AG04449 (cell line): Measurements from ENCODE around the gene SLF2.

ENCODE experiments used
- CTCF ChIA-PET: fragments of 350-600 bp; formaldehyde crosslinking; extraction: SDS; loops from one replicate; lab custom pipeline; 2021; ENCODE audit warnings: antibody characterized with exemption; lab: Yijun Ruan, JAX
- POLR2A ChIA-PET: fragments of 400-600, 350-600 bp; formaldehyde crosslinking; extraction: SDS; loops from one replicate; lab custom pipeline; 2020; ENCODE audit warnings: antibody characterized with exemption, inconsistent platforms; lab: Yijun Ruan, JAX
- DNase-seq: peaks from one replicate; pipeline ENCODE4 v3.0.0-alpha.2; 2010; ENCODE audit warnings: low read depth, low spot score
- H3K4me3 ChIP-seq: 2 replicates; pipeline ENCODE4 v1.5.1; 2011; ENCODE audit warnings: low read depth, mild to moderate bottlenecking, control low read depth, low read length
- TF ChIP-seq, protein P1 (sequence below): IDR thresholded peaks from one replicate; pipeline ENCODE4 v1.5.1; 2011; ENCODE audit warnings: mild to moderate bottlenecking, moderate library complexity, low read length, control low read depth, inconsistent platforms; ENCODE audit not compliant: insufficient read depth; ENCODE audit errors: missing control alignments

Gene SLF2

GRCh38 chr10:100901051-100901450, 11.7 kb upstream of the SLF2 start:
- CTCF ChIA-PET: no interaction called here
- POLR2A ChIA-PET: no interaction called here
- no peak for DNase-seq

DNA sequence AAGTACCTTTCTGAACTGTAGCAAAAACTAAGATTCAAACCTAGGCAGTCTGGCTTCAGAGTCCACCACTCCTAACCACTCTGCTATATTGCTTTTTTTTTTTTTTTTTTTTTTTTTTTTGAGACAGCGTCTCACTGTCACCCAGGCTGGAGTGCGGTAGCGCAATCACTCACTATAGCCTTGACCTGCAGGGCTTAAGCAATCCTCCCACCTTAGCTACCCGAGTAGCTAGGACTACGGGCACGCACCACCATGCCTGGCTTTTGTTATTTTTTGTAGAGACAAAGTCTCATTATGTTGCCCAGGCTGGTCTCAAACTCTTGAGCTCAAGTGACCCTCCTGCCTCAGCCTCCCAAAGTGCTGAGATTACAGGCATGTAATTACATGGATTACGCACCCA, 10.1 kb upstream of the SLF2 start:
- no peak overlapping the region for H3K4me3 ChIP-seq
- DNase-seq: no peak
- ChIA-PET POLR2A (no interaction called here), CTCF (no interaction called here)
- TF ChIP-seq, protein P1, sequence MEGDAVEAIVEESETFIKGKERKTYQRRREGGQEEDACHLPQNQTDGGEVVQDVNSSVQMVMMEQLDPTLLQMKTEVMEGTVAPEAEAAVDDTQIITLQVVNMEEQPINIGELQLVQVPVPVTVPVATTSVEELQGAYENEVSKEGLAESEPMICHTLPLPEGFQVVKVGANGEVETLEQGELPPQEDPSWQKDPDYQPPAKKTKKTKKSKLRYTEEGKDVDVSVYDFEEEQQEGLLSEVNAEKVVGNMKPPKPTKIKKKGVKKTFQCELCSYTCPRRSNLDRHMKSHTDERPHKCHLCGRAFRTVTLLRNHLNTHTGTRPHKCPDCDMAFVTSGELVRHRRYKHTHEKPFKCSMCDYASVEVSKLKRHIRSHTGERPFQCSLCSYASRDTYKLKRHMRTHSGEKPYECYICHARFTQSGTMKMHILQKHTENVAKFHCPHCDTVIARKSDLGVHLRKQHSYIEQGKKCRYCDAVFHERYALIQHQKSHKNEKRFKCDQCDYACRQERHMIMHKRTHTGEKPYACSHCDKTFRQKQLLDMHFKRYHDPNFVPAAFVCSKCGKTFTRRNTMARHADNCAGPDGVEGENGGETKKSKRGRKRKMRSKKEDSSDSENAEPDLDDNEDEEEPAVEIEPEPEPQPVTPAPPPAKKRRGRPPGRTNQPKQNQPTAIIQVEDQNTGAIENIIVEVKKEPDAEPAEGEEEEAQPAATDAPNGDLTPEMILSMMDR: no peak

More at GRCh38 chr10:100901051-100901450, 11.7 kb upstream of the SLF2 start:
- no peak overlapping the region for H3K4me3 ChIP-seq
- TF ChIP-seq, protein P1: no peak

DNA sequence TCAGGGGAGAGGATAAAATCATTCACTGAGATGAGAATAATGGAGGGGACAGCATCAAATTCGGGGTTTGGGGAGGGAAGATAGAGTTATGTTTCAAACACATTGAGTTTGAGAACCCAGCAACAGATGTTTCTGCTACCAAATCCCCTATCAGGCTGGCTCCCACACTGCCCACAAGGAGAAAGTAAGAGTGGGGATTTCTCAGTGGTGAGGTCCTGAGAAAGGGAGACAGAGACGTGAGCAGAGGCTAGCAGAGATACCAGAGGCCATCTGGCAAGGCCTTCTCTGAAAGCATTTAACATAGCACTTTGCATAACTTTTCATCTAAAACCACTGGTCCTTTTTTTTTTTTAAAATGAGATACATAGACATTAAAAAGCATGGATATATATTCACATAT, 7.8 kb upstream of the SLF2 start:
- ChIA-PET POLR2A (no interaction called here), CTCF (no interaction called here)
- TF ChIP-seq, protein P1: no peak
- no peak for DNase-seq
- no peak overlapping the region for H3K4me3 ChIP-seq

GRCh38 chr10:100907175-100907574, 5.6 kb upstream of the SLF2 start:
- H3K4me3 ChIP-seq: no peak overlapping the region
- TF ChIP-seq, protein P1: no peak
- no peak for DNase-seq
- ChIA-PET POLR2A (interaction anchor here (0.7 kb wide), 1 partner anchor 254 kb away, joined by 4 read pairs; no protein-coding TSS in a partner anchor), CTCF (interaction anchor here (0.7 kb wide), 1 partner anchor 24 kb away, joined by 3 read pairs; no protein-coding TSS in a partner anchor)

- no peak for DNase-seq
- TF ChIP-seq, protein P1: no peak
- H3K4me3 ChIP-seq: no peak overlapping the region
- ChIA-PET CTCF (no interaction called here), POLR2A (no interaction called here)
Observed at GRCh38 chr10:100907773-100908363, 4.9 kb upstream of the SLF2 start.

DNA sequence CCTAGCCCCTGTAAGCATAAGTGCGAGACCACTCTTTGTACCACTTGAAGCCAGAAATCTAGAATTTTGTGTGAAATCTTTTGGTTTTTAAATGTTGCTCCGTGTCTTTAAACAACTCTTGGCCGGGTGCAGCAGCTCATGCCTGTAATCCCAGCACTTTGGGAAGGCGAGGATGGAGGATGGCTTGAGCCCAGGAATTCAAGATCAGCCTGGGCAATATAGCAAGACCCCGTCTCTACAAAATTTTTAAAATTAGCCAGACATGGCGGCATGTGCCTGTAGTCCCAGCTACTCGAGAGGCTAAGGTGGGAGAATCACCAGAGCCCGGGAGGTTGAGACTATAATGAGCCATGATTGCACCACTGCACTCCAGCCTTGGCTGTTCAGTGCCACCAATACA, 4.4 kb upstream of the SLF2 start:
- DNase-seq: no peak
- TF ChIP-seq, protein P1: no peak
- ChIA-PET CTCF (no interaction called here), POLR2A (no interaction called here)
- H3K4me3 ChIP-seq: no peak overlapping the region
